ENCODE results near the gene TMEM273. TPM values are rescaled to one million over a fixed set of nuclear protein-coding genes. Genes with fewer than 3 reads are reported as not detected.

Gene TMEM273
- total RNA-seq, 1 donor from 2014 or later: 0.42 TPM

GRCh38 chr10:49162761-49163310 is 25.4 kb downstream of the TMEM273 start:
- TF ChIP-seq CTCF (IDR thresholded peaks at IDR 0.05; ENCODE audit: insufficient read depth, low read length, poor library complexity, severe bottlenecking): no peak
- no peaks in the 10 kb centered on the region for H3K36me3 ChIP-seq (ENCODE audit: control insufficient read depth, insufficient read depth, low read length)
- peaks cover 5% of the 10 kb centered on the region for H3K27me3 ChIP-seq (ENCODE audit: control insufficient read depth, insufficient read depth, low read length)
- H3K4me3 ChIP-seq (ENCODE audit: low read depth, low read length): no peak overlapping the region
- DNase-seq (ENCODE audit: low read depth): no peak

- Histone ChIP-seq H3K27me3 (ENCODE audit: control insufficient read depth, insufficient read depth, low read length) (peaks cover 5% of the 10 kb centered on the region), H3K4me3 (ENCODE audit: low read depth, low read length) (no peak overlapping the region), H3K36me3 (ENCODE audit: control insufficient read depth, insufficient read depth, low read length) (no peaks in the 10 kb centered on the region)
- no peak for DNase-seq (ENCODE audit: low read depth)
- no peak for TF ChIP-seq CTCF (IDR thresholded peaks at IDR 0.05; ENCODE audit: insufficient read depth, low read length, poor library complexity, severe bottlenecking)
Observed at GRCh38 chr10:49162063-49162462, 26.1 kb downstream of the TMEM273 start.

GRCh38 chr10:49161411-49161997 is 26.7 kb downstream of the TMEM273 start:
- TF ChIP-seq CTCF (IDR thresholded peaks at IDR 0.05; ENCODE audit: insufficient read depth, low read length, poor library complexity, severe bottlenecking): peak; percentile 37
- DNase-seq (ENCODE audit: low read depth): no peak

GRCh38 chr10:49160814-49161213 is 27.4 kb downstream of the TMEM273 start:
- Histone ChIP-seq H3K4me3 (ENCODE audit: low read depth, low read length) (no peak overlapping the region), H3K36me3 (ENCODE audit: control insufficient read depth, insufficient read depth, low read length) (no peaks in the 10 kb centered on the region), H3K27me3 (ENCODE audit: control insufficient read depth, insufficient read depth, low read length) (no peaks in the 10 kb centered on the region)
- DNase-seq (ENCODE audit: low read depth): no peak
- no peak for TF ChIP-seq CTCF (IDR thresholded peaks at IDR 0.05; ENCODE audit: insufficient read depth, low read length, poor library complexity, severe bottlenecking)

More at GRCh38 chr10:49161411-49161997, 26.7 kb downstream of the TMEM273 start:
- Histone ChIP-seq H3K36me3 (ENCODE audit: control insufficient read depth, insufficient read depth, low read length) (no peaks in the 10 kb centered on the region), H3K27me3 (ENCODE audit: control insufficient read depth, insufficient read depth, low read length) (peaks cover under 1% of the 10 kb centered on the region), H3K4me3 (ENCODE audit: low read depth, low read length) (no peak overlapping the region)

GRCh38 chr10:49160110-49160509 is 28.1 kb downstream of the TMEM273 start:
- H3K36me3 ChIP-seq (ENCODE audit: control insufficient read depth, insufficient read depth, low read length): no peaks in the 10 kb centered on the region
- DNase-seq (ENCODE audit: low read depth): no peak
- no peak overlapping the region for H3K4me3 ChIP-seq (ENCODE audit: low read depth, low read length)
- no peak for TF ChIP-seq CTCF (IDR thresholded peaks at IDR 0.05; ENCODE audit: insufficient read depth, low read length, poor library complexity, severe bottlenecking)
- no peaks in the 10 kb centered on the region for H3K27me3 ChIP-seq (ENCODE audit: control insufficient read depth, insufficient read depth, low read length)

- no peaks in the 10 kb centered on the region for H3K36me3 ChIP-seq (ENCODE audit: control insufficient read depth, insufficient read depth, low read length)
- DNase-seq (ENCODE audit: low read depth): no peak
- no peak for TF ChIP-seq CTCF (IDR thresholded peaks at IDR 0.05; ENCODE audit: insufficient read depth, low read length, poor library complexity, severe bottlenecking)
- H3K27me3 ChIP-seq (ENCODE audit: control insufficient read depth, insufficient read depth, low read length): no peaks in the 10 kb centered on the region
- no peak overlapping the region for H3K4me3 ChIP-seq (ENCODE audit: low read depth, low read length)
Observed at GRCh38 chr10:49158915-49159314, 29.3 kb downstream of the TMEM273 start.

Data from kidney epithelial cell (primary cell).